Urinary bladder (tissue), 4 donors: ENCODE data around the gene GTF2I. TPM values are rescaled to one million over a fixed set of nuclear protein-coding genes. Genes with fewer than 3 reads are reported as not detected.

Experiments
- DNase-seq: peaks from one replicate; pipeline ENCODE4 v3.0.0-alpha.2; 2015; ENCODE audit errors: extremely low spot score
- H3K27ac ChIP-seq: one replicate; pipeline ENCODE4 v1.5.1; 2013; ENCODE audit warnings: low read depth, mild to moderate bottlenecking, moderate library complexity
- H3K36me3 ChIP-seq: one replicate; pipeline ENCODE4 v1.6.1; 2013; ENCODE audit warnings: mild to moderate bottlenecking, moderate library complexity; ENCODE audit not compliant: insufficient read depth
- H3K4me1 ChIP-seq: one replicate; pipeline ENCODE4 v1.6.1; 2013; ENCODE audit warnings: mild to moderate bottlenecking, moderate library complexity; ENCODE audit not compliant: insufficient read depth
- H3K4me3 ChIP-seq: one replicate; pipeline ENCODE4 v1.5.1; 2013; ENCODE audit warnings: low read depth, low read length
- WGBS: extraction: QIAGEN DNeasy Blood & Tissue Kit; methylation state at CpG from one replicate; pipeline ENCODE4 v1.1.7; 2013; 5-methylcytosine and 5-hydroxymethylcytosine counted together
- polyA plus RNA-seq: library from polyadenylated mRNA; stranded (reverse); fragments of 200-250 nt; gene quantifications from one replicate; pipeline ENCODE4 v1.2.3, GENCODE V29; 2013
- total RNA-seq: library from RNA; depleted of rRNA; stranded (reverse); fragments of >200 nt; gene quantifications from one replicate; pipeline ENCODE4 v1.2.3, GENCODE V29; 2014
- donor health status: healthy with polysubstance abuse.
- donor health status: healthy.

The GTF2I gene
- total RNA-seq (283 TPM), polyA plus RNA-seq (65.7 TPM)

GRCh38 chr7:74657692-74658177 is at the start of gene GTF2I:
GTF2I (plus strand) TSS chr7:74657718; CDS start chr7:74689129, 31,411 bp downstream.
- under 1% methylated on average over 56 of the region's 56 CpGs for WGBS
- H3K4me1 ChIP-seq: peaks cover 4% of the 10 kb centered on the region
- no peaks in the 10 kb centered on the region for H3K36me3 ChIP-seq
- peak within 1 kb of the TSS; percentile 99 for H3K27ac ChIP-seq
- H3K4me3 ChIP-seq: peak within 1 kb of the TSS; percentile 100
- DNase-seq: no peak

GRCh38 chr7:74612015-74612829 is 45.3 kb upstream of the GTF2I start:
- H3K27ac ChIP-seq: no peak overlapping the region
- WGBS: 75% methylated on average over 11 of the region's 11 CpGs
- DNase-seq: no peak

GRCh38 chr7:74615933-74616780 is 41.4 kb upstream of the GTF2I start:
- WGBS: 91% methylated on average over 13 of the region's 13 CpGs
- no peak for DNase-seq
- Histone ChIP-seq H3K4me1 (no peaks in the 10 kb centered on the region), H3K27ac (no peak overlapping the region), H3K4me3 (no peak overlapping the region), H3K36me3 (no peaks in the 10 kb centered on the region)

More at GRCh38 chr7:74612015-74612829, 45.3 kb upstream of the GTF2I start:
- H3K4me1 ChIP-seq: no peaks in the 10 kb centered on the region
- no peak overlapping the region for H3K4me3 ChIP-seq
- no peaks in the 10 kb centered on the region for H3K36me3 ChIP-seq

GRCh38 chr7:74617180-74617744 is 40.3 kb upstream of the GTF2I start:
- 47% methylated on average over 9 of the region's 9 CpGs for WGBS
- H3K27ac ChIP-seq: no peak overlapping the region
- DNase-seq: no peak

GRCh38 chr7:74619235-74619860 is 38.2 kb upstream of the GTF2I start:
- Histone ChIP-seq H3K4me1 (no peaks in the 10 kb centered on the region), H3K36me3 (no peaks in the 10 kb centered on the region), H3K27ac (no peak overlapping the region), H3K4me3 (no peak overlapping the region)
- WGBS: 74% methylated on average over 14 of the region's 14 CpGs
- DNase-seq: no peak

More at GRCh38 chr7:74617180-74617744, 40.3 kb upstream of the GTF2I start:
- Histone ChIP-seq H3K4me3 (no peak overlapping the region), H3K4me1 (no peaks in the 10 kb centered on the region), H3K36me3 (no peaks in the 10 kb centered on the region)

GRCh38 chr7:74622228-74622749 is 35.2 kb upstream of the GTF2I start:
- Histone ChIP-seq H3K27ac (no peak overlapping the region), H3K4me1 (no peaks in the 10 kb centered on the region), H3K4me3 (no peak overlapping the region), H3K36me3 (no peaks in the 10 kb centered on the region)
- 96% methylated on average over 5 of the region's 5 CpGs for WGBS
- DNase-seq: no peak

- no peak overlapping the region for H3K27ac ChIP-seq
- no peaks in the 10 kb centered on the region for H3K4me1 ChIP-seq
- no peak overlapping the region for H3K4me3 ChIP-seq
- no peak for DNase-seq
- WGBS: 82% methylated on average over 9 of the region's 9 CpGs
- H3K36me3 ChIP-seq: no peaks in the 10 kb centered on the region
Observed at GRCh38 chr7:74623135-74623534, 34.4 kb upstream of the GTF2I start.

- DNase-seq: no peak
- H3K27ac ChIP-seq: no peak overlapping the region
Observed at GRCh38 chr7:74625446-74625845, 32.1 kb upstream of the GTF2I start.

GRCh38 chr7:74627661-74628411 is 29.7 kb upstream of the GTF2I start:
- no peak overlapping the region for H3K4me3 ChIP-seq
- no peaks in the 10 kb centered on the region for H3K36me3 ChIP-seq
- H3K4me1 ChIP-seq: no peaks in the 10 kb centered on the region
- WGBS: 31% methylated on average over 12 of the region's 12 CpGs
- no peak for DNase-seq
- no peak overlapping the region for H3K27ac ChIP-seq

More at GRCh38 chr7:74625446-74625845, 32.1 kb upstream of the GTF2I start:
- Histone ChIP-seq H3K4me3 (no peak overlapping the region), H3K4me1 (no peaks in the 10 kb centered on the region), H3K36me3 (no peaks in the 10 kb centered on the region)
- 13% methylated on average over 3 of the region's 3 CpGs for WGBS

GRCh38 chr7:74632505-74632904 is 25.0 kb upstream of the GTF2I start:
- Histone ChIP-seq H3K36me3 (no peaks in the 10 kb centered on the region), H3K4me3 (no peak overlapping the region), H3K4me1 (no peaks in the 10 kb centered on the region), H3K27ac (no peak overlapping the region)
- WGBS: 72% methylated on average over 8 of the region's 8 CpGs
- DNase-seq: no peak

GRCh38 chr7:74633451-74633921 is 24.0 kb upstream of the GTF2I start:
- 87% methylated on average over 9 of the region's 9 CpGs for WGBS
- no peak for DNase-seq

GRCh38 chr7:74637745-74638144 is 19.8 kb upstream of the GTF2I start:
- H3K27ac ChIP-seq: no peak overlapping the region
- H3K4me3 ChIP-seq: no peak overlapping the region
- H3K4me1 ChIP-seq: no peaks in the 10 kb centered on the region
- H3K36me3 ChIP-seq: no peaks in the 10 kb centered on the region
- 99% methylated on average over 7 of the region's 7 CpGs for WGBS
- no peak for DNase-seq

More at GRCh38 chr7:74633451-74633921, 24.0 kb upstream of the GTF2I start:
- no peak overlapping the region for H3K27ac ChIP-seq
- H3K4me1 ChIP-seq: no peaks in the 10 kb centered on the region
- H3K4me3 ChIP-seq: no peak overlapping the region
- H3K36me3 ChIP-seq: no peaks in the 10 kb centered on the region
